Activated CD4-positive, alpha-beta memory T cell treated with anti-CD3 and anti-CD28 coated beads, Interleukin-2, amount 10 ng/mL, durations not matched to agents 7 days and 5 days (primary cell): ENCODE data around the gene PEX10. TPM values are rescaled to one million over a fixed set of nuclear protein-coding genes. Genes with fewer than 3 reads are reported as not detected.

Source experiments
- CTCF ChIA-PET: fragments of 350-600 bp; sonication (Branson Sonifier 250); formaldehyde crosslinking; loops from one replicate; lab custom pipeline; 2021; ENCODE audit warnings: antibody characterized with exemption, inconsistent platforms; lab: Charles Lee
- POLR2A ChIA-PET: fragments of 350-600 bp; sonication (Branson Sonifier 250); formaldehyde crosslinking; loops from one replicate; lab custom pipeline; 2021; ENCODE audit warnings: antibody characterized with exemption; lab: Charles Lee
- DNase-seq: peaks from one replicate; pipeline ENCODE4 v3.0.0-alpha.2; 2020
- H3K27ac Mint-ChIP-seq: one replicate; pipeline ENCODE4 v1.8.0; 2021; ENCODE audit warnings: mild to moderate bottlenecking, mixed read lengths
- H3K27me3 Mint-ChIP-seq: one replicate; pipeline ENCODE4 v1.8.0; 2021; ENCODE audit warnings: mixed read lengths
- H3K36me3 Mint-ChIP-seq: one replicate; pipeline ENCODE4 v1.8.0; 2021; ENCODE audit warnings: low read depth, mixed read lengths
- H3K4me1 Mint-ChIP-seq: one replicate; pipeline ENCODE4 v1.8.0; 2021; ENCODE audit warnings: mixed read lengths
- H3K4me3 Mint-ChIP-seq: one replicate; pipeline ENCODE4 v1.8.0; 2021; ENCODE audit warnings: mild to moderate bottlenecking, mixed read lengths
- H3K9me3 Mint-ChIP-seq: one replicate; pipeline ENCODE4 v1.8.0; 2021; ENCODE audit warnings: mixed read lengths
- total RNA-seq, 2 experiments: library from RNA; stranded (reverse); gene quantifications; one replicate each; pipeline ENCODE4 v1.2.3, GENCODE V29; 2021

The PEX10 gene
- total RNA-seq, 2 experiments from 2014 or later = 6.8 to 9.5 TPM

DNA sequence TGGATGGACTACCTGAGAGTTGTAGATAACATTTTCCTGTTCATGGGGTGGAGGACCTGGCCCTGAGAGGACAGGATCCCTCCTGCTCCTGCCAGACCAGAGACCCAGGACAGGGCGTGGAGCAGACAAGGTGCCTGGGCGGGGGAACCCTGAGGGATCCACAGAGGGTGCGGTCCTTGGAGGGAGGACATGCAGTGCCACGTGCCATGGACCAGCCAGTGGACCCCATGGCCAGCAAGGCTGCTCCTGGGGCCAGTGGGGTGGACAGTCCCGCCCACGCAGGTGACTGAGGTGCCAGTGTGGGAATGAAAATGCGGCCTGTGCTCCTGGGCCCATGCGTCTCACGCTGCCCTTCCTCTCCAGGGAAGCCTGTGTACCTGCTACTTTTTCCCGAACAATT lies 17.1 kb downstream of the PEX10 start:
- no peak overlapping the region for H3K4me3 Mint-ChIP-seq

DNA sequence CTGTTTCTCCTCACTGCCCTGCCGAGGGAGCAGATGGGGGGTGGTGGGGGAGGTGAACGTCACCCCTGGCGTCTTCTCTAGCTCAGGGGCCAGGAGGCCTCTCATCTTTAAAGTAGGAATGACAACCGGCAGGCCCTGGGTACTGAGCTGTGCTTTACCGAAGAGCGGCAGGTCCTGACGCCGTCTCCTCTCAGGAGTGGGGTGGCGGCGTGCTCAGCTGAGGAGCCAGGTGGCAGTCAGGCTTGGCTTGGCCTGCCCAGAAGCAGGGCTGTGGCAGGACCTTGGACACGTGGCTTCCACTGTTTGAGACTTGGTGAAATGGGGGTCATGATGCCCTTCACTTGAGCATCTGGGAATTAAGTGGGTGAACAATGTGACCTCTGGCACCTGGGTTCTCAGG lies 17.6 kb downstream of the PEX10 start:
- Mint-ChIP-seq H3K4me1 (peaks cover 50% of the 10 kb centered on the region), H3K4me3 (no peak overlapping the region), H3K27ac (no peak overlapping the region), H3K27me3 (no peaks in the 10 kb centered on the region), H3K36me3 (peaks cover 55% of the 10 kb centered on the region), H3K9me3 (no peaks in the 10 kb centered on the region)
- POLR2A ChIA-PET = no interaction called here
- no peak for DNase-seq
- CTCF ChIA-PET = interaction anchor here (1.0 kb wide), 1 partner anchor 200 kb away, joined by 3 read pairs; the partner anchor contains the start of gene FAAP20

More for the DNA sequence above, 17.1 kb downstream of the PEX10 start:
- Mint-ChIP-seq H3K27ac (no peak overlapping the region), H3K9me3 (no peaks in the 10 kb centered on the region), H3K4me1 (peaks cover 45% of the 10 kb centered on the region), H3K36me3 (peaks cover 60% of the 10 kb centered on the region), H3K27me3 (no peaks in the 10 kb centered on the region)
- ChIA-PET CTCF (no interaction called here), POLR2A (no interaction called here)
- DNase-seq = no peak

DNA sequence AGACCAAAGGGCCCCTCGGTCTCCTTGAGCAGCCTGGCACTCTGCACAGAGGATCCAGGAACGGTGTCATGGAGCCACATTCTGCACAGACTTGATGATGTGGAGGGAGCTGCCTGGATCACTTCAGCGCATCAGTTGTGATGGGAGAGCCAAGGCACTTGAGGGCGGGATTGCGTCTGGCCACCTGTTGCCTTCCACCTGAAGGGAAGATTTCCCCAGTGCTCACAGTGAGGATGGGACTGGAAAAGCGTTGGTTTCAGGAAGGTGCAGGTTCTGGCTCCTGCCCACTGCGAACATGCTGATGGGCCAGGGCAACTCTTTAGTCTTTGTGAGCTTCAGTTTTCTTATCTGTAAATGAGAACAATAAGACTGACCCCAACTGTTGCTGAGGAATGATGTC lies 18.1 kb downstream of the PEX10 start:
- ChIA-PET CTCF (interaction anchor here (1.0 kb wide), 1 partner anchor 199 kb away, joined by 3 read pairs; the partner anchor contains the start of gene FAAP20), POLR2A (interaction anchor here (1.3 to 3.4 kb wide), 3 partner anchors 19 to 164 kb away, joined by 4 to 21 read pairs (median 4); no protein-coding TSS in a partner anchor)
- peaks cover 49% of the 10 kb centered on the region for H3K36me3 Mint-ChIP-seq
- no peak for DNase-seq
- H3K27me3 Mint-ChIP-seq = no peaks in the 10 kb centered on the region
- no peak overlapping the region for H3K27ac Mint-ChIP-seq
- H3K4me1 Mint-ChIP-seq = peaks cover 52% of the 10 kb centered on the region
- H3K9me3 Mint-ChIP-seq = no peaks in the 10 kb centered on the region
- H3K4me3 Mint-ChIP-seq = no peak overlapping the region

DNA sequence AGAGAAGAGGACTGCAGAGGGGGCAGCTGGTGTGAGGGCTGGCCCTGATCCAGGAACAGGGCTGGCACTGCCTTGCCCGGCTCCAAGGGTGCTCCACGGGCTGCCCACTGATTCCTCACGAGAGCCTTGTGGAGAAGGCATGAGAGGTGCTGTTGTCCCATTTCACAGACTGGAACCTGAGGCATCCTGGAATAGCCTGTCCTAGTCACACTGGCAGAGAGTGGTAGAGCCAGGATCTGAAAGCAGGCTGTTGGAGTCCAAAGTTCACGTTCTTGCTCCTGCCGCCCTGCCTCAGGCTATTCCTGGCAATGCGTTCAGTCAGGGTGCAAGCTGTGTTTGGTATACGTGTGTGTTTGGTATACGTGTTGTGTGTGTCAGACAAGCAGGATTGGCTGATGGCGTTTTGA lies 18.9 kb downstream of the PEX10 start:
- no peaks in the 10 kb centered on the region for H3K27me3 Mint-ChIP-seq
- H3K4me3 Mint-ChIP-seq = peak overlapping the region; percentile 85
- H3K27ac Mint-ChIP-seq = peak overlapping the region; percentile 18
- H3K9me3 Mint-ChIP-seq = no peaks in the 10 kb centered on the region
- POLR2A ChIA-PET = interaction anchor here (1.3 to 3.4 kb wide), 4 partner anchors 20 to 192 kb away, joined by 4 to 26 read pairs (median 12); no protein-coding TSS in a partner anchor
- CTCF ChIA-PET = interaction anchor here (0.6 kb wide), 1 partner anchor 68 kb away, joined by 3 read pairs; no protein-coding TSS in a partner anchor
- no peak for DNase-seq
- H3K36me3 Mint-ChIP-seq = peaks cover 43% of the 10 kb centered on the region
- peaks cover 51% of the 10 kb centered on the region for H3K4me1 Mint-ChIP-seq

DNA sequence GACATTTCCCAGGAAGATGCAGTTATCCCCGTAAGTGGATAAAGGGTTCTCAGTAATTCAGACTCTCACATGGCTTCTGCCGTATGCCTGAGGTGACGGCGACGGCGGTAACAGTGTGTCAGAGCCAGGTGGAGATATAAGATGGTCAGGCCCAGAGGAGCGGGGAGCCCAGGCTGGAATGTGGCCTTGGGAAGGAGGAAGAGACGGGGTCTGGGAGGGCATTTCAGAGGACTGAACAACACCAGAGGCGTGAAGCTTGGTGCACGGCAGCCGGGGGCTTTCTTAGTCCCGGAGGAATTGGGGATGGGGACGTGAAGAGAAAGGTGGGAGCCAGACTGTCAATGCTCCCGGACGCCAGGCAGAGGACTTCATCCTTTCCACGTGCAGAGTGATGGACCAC lies 19.7 kb downstream of the PEX10 start:
- CTCF ChIA-PET = interaction anchor here (1.1 to 3.7 kb wide), 5 partner anchors 11 to 197 kb away, joined by 3 to 37 read pairs (median 8); partner anchors contain the start of gene FAAP20
- Mint-ChIP-seq H3K27ac (peak overlapping the region; percentile 79), H3K36me3 (peaks cover 43% of the 10 kb centered on the region), H3K4me3 (peak overlapping the region; percentile 85), H3K4me1 (peaks cover 51% of the 10 kb centered on the region), H3K9me3 (no peaks in the 10 kb centered on the region), H3K27me3 (no peaks in the 10 kb centered on the region)
- DNase-seq = no peak
- POLR2A ChIA-PET = interaction anchor here (1.3 to 3.4 kb wide), 9 partner anchors 19 to 198 kb away, joined by 3 to 26 read pairs (median 16); partner anchors contain the start of genes FAAP20 and PEX10

DNA sequence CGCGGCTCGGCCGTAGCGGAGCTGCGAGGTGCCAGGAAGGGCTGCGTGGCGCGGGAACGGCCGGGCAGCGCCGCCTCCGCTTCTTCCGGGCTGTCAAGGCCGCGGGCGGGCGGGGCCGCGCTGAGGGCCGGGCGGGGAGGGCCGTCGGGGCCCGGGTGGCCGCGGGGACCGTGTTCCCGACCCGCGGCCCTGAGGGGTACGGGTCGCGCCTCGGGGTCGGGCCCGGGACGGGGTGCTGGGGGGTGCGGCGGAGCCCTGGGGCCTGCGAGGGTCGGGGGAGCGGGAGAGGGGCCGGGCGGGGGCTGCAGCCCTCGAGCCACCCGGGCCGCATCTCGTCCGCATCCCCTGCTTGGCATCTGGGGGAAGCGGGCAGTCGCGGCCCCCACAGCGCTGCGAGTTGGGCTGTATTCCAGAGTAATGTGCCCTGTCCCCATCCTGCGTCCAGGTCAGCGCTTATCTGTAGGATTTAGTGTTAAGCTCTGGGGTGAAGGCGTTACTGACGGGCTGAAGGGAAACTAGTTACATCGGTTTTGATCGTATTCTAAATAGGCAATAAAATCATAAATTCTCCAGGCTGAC lies 20.3 kb downstream of the PEX10 start:
- Mint-ChIP-seq H3K36me3 (peaks cover 37% of the 10 kb centered on the region), H3K27ac (peak overlapping the region; percentile 79), H3K4me1 (peaks cover 50% of the 10 kb centered on the region), H3K27me3 (no peaks in the 10 kb centered on the region), H3K4me3 (peak overlapping the region; percentile 85), H3K9me3 (no peaks in the 10 kb centered on the region)
- DNase-seq = no peak
- ChIA-PET CTCF (interaction anchor here (0.6 to 3.7 kb wide), 12 partner anchors 10 to 483 kb away, joined by 3 to 37 read pairs (median 4); partner anchors contain the start of gene FAAP20), POLR2A (interaction anchor here (0.8 to 3.4 kb wide), 21 partner anchors 10 to 243 kb away, joined by 3 to 26 read pairs (median 4); partner anchors contain the start of genes FAAP20, PANK4 and PEX10)

DNA sequence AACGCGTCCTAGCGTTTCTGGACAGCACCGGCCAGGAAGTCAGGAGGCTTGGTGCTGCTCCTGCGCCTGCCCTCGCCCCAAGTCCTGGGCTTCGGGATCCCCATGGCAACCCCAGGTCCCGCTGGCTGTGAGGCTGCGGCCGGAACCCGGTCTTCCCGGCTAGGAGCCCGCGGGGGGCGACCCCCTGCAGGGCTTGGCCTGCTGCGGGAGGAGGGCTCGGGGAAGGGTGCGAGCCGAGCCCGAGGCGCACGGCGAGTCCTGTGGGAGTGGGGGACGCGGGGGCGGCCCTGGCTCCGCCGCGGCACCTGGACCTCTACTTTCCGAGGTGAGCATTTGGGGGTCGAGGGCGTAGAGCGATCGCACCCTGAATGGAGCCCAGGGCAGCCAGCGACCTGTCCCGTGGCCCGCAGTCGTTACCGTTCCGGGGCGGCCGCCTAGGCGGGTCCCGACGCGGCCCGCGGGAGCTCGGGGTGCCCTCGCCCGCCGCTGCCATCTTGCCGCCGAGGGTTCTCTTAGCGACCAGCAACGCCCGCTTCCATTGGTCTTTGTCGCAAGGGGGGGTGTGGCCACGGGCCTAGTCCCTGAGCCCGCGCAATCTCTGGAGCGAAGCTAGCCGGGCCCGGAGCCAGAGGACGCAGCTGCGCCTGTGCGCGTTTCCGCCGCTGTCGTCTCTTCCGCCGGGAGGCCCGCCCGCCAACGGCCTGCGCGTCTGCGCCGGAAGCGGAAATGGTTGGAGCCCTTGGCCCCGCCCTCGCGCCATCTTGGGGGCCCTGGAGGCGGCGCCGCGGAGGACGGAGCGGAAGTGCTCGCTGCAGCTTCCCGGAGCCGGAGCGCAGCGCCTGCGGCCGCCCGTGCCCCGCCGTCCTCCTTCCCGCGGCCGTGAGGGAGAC lies 21.1 kb downstream of the PEX10 start, which contains the start of the genes MORN1 and RER1:
Gene MORN1, minus strand, starts transcription at position 514 of the 890 bp plus-strand sequence. Its CDS starts 21 bp downstream, at position 493.
Gene RER1, plus strand, starts transcription at position 801 of the 890 bp plus-strand sequence. CDS start 3,950 bp downstream, outside the sequence.
- peak within 1 kb of the TSS; percentile 79 for H3K27ac Mint-ChIP-seq
- ChIA-PET CTCF (interaction anchor here (0.6 to 3.7 kb wide), 12 partner anchors 10 to 482 kb away, joined by 3 to 37 read pairs (median 4); partner anchors contain the start of gene FAAP20), POLR2A (interaction anchor here (0.7 to 3.4 kb wide), 22 partner anchors 10 to 242 kb away, joined by 3 to 26 read pairs (median 4); partner anchors contain the start of genes FAAP20, PANK4, PEX10 and TNFRSF14)
- no peaks in the 10 kb centered on the region for H3K27me3 Mint-ChIP-seq
- peaks cover 32% of the 10 kb centered on the region for H3K36me3 Mint-ChIP-seq
- peaks cover 45% of the 10 kb centered on the region for H3K4me1 Mint-ChIP-seq
- H3K9me3 Mint-ChIP-seq = no peaks in the 10 kb centered on the region
- DNase-seq = peak; percentile 99
- peak within 1 kb of the TSS; percentile 85 for H3K4me3 Mint-ChIP-seq

DNA sequence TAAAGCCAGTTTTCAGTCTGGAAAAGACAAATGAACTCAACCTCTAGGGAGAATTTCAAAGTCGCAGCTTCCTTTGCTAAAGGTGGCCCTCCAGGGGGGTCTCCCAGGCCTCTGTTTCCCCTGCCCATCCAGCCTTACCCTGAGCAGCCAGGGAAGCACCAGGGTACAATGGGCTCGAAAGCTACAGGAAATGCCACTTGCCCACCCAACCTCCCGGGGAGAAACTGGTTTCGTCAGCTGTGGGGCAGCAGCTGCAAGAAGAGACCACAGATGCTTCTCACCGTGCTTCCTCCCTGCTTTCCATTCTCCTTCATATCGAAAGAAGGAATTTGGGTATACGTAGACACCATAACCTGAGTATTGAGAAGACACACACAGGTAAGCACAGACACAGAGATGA lies 22.7 kb downstream of the PEX10 start:
- H3K27me3 Mint-ChIP-seq = no peaks in the 10 kb centered on the region
- POLR2A ChIA-PET = interaction anchor here (1.0 to 1.1 kb wide), 2 partner anchors 23 to 88 kb away, joined by 4 read pairs; partner anchors contain the start of gene PEX10
- CTCF ChIA-PET = interaction anchor here (3.7 kb wide), 1 partner anchor 194 kb away, joined by 37 read pairs; the partner anchor contains the start of gene FAAP20
- peaks cover 37% of the 10 kb centered on the region for H3K4me1 Mint-ChIP-seq
- no peak overlapping the region for H3K27ac Mint-ChIP-seq
- H3K36me3 Mint-ChIP-seq = peaks cover 19% of the 10 kb centered on the region
- H3K4me3 Mint-ChIP-seq = peak overlapping the region; percentile 78
- H3K9me3 Mint-ChIP-seq = no peaks in the 10 kb centered on the region
- DNase-seq = no peak

DNA sequence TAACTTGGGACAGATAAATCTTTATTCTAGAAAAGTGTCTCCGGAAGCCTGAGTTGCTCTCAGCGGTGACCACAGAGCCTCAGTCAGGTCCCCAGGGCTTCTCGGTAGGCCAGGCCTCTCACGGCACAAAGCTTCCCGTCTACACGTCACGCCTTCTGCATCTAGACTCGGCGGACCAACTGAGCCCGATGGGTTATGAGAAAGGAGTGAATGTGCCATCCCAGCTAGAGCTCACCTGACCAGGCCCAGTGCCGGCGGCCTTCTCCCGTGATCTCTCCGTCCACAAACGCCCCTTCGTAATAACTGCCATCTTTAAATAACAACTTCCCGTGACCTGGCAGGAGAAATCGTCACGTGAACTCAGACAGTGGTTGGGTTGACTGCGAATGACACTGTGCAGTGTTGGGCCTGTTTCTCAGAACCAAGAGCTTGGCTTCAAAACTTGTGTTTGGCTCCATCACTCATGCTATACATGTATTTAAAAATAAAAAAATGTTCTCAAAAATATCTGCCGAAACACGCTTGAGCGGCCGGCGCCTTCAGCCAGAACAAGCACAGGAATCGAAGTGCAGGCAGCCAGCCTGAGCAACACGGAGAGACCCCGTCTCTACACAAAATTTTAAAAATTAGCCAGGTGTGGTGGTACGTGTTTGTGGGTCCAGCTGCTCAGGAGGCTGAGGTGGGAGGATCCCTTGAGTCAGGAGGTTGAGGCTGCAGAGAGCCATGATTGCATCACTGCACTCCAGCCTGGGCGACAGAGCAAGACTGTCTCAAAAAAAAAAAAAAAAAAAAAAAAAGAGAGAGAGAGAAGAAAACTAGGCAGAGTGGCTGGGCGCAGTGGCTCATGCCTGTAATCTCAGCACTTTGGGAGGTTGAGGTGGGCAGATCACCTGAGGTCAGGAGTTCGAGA lies 24.1 kb downstream of the PEX10 start:
- H3K36me3 Mint-ChIP-seq = peaks cover 10% of the 10 kb centered on the region
- H3K27ac Mint-ChIP-seq = no peak overlapping the region
- no peaks in the 10 kb centered on the region for H3K27me3 Mint-ChIP-seq
- no peaks in the 10 kb centered on the region for H3K9me3 Mint-ChIP-seq
- POLR2A ChIA-PET = interaction anchor here (1.4 kb wide), 1 partner anchor 161 kb away, joined by 4 read pairs; no protein-coding TSS in a partner anchor
- no peak overlapping the region for H3K4me3 Mint-ChIP-seq
- DNase-seq = no peak
- CTCF ChIA-PET = interaction anchor here (1.5 kb wide), 1 partner anchor 193 kb away, joined by 7 read pairs; the partner anchor contains the start of gene FAAP20
- peaks cover 25% of the 10 kb centered on the region for H3K4me1 Mint-ChIP-seq

DNA sequence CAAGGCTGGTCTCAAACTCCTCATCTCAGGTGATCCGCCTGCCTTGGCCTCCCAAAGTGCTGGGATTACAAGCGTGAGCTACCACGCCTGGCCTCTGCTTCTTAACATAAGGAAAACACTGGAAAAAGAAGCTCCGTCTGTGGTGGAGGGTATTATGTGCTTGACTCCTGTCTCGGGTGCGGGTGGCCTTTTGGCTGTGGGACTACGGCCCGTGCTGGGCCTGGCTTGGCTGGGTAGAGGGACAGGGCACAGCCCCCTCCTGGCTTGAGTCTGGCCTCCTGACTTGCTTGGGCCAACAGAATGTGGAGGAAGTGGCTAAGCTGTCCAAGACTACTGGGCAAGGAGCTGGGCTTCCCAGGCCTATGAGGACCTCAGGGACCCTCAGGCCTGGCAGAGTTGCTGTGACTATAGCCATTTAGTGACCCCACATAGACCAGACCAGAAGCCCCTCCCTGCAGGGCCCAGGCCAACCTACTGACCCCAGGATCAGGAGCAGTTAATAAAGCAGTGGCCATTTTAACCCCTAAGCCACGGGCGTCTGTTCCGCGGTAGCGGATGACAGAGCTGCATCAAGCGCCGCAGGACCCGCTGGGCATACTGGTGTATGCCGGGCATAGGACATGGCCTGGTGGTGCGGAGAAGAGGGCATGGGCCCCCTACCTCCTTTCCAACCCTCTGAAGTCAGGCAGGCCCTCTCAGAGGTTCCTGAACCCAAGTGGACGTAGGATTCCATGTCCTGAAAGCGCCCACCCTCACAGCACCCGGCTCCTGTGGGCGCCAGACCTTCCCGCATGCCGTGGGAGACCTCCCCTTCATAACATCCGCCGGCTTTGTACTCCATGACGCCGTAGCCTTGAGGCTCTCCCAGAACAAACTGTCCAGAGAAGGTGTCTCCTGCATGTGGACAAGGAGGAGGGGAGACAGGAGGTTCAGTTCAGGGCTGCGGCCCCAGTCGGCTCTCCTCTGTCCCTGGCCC lies 25.4 kb downstream of the PEX10 start:
- Mint-ChIP-seq H3K9me3 (no peaks in the 10 kb centered on the region), H3K36me3 (no peaks in the 10 kb centered on the region), H3K27me3 (no peaks in the 10 kb centered on the region), H3K4me1 (peaks cover 20% of the 10 kb centered on the region), H3K27ac (no peak overlapping the region), H3K4me3 (no peak overlapping the region)
- CTCF ChIA-PET = interaction anchor here (1.3 to 1.5 kb wide), 2 partner anchors 192 kb away, joined by 5 to 7 read pairs; partner anchors contain the start of gene FAAP20
- POLR2A ChIA-PET = interaction anchor here (1.4 kb wide), 1 partner anchor 160 kb away, joined by 4 read pairs; no protein-coding TSS in a partner anchor
- DNase-seq = no peak
